Spleen (tissue), 11 donors: ENCODE measurements around the gene HOMER1. TPM values are rescaled to one million over a fixed set of nuclear protein-coding genes. Genes with fewer than 3 reads are reported as not detected.

Experiments used
- DNase-seq: peaks from one replicate; pipeline ENCODE4 v3.0.0-alpha.2; 2020
- H3K27ac ChIP-seq, 8 donors: fragments of 200-600 bp; sonication (generic) in 7 of 8; 1 replicate in 4 of 8; 2 replicates in 4 of 8; pipeline versions ENCODE4 v1.5.0 to v1.8.0; 2016 to 2021; ENCODE audit warnings: inconsistent platforms in 4 of 8, mild to moderate bottlenecking in 4 of 8, moderate library complexity in 1 of 8
- H3K27me3 ChIP-seq, 7 donors: fragments of 200-600 bp; sonication (generic) in 6 of 7; replicated peaks in 1 of 7; 1 replicate in 4 of 7; 2 replicates in 3 of 7; pipeline versions ENCODE4 v1.5.0 to v1.8.0; 2016 to 2021; ENCODE audit warnings: inconsistent platforms in 3 of 7, mild to moderate bottlenecking in 1 of 7
- H3K36me3 ChIP-seq, 6 donors: fragments of 200-600 bp; sonication (generic) in 5 of 6; 1 replicate in 4 of 6; 2 replicates in 2 of 6; pipeline versions ENCODE4 v1.5.0 to v1.8.0; 2016 to 2021; ENCODE audit warnings: inconsistent platforms in 2 of 6
- H3K4me1 ChIP-seq, 6 donors: fragments of 200-600 bp; sonication (generic) in 5 of 6; 1 replicate in 3 of 6; 2 replicates in 3 of 6; pipeline versions ENCODE4 v1.5.0 to v1.8.0; 2016 to 2021; ENCODE audit warnings: inconsistent platforms in 3 of 6
- H3K4me3 ChIP-seq, 8 donors: fragments of 200-600 bp; sonication (generic) in 7 of 8; 1 replicate in 4 of 8; 2 replicates in 4 of 8; pipeline versions ENCODE4 v1.5.0 to v1.8.0; 2016 to 2021; ENCODE audit warnings: inconsistent platforms in 4 of 8, mild to moderate bottlenecking in 4 of 8, moderate library complexity in 2 of 8
- H3K9me3 ChIP-seq, 8 donors: fragments of 200-600 bp; sonication (generic) in 7 of 8; 1 replicate in 4 of 8; 2 replicates in 4 of 8; pipeline versions ENCODE4 v1.5.0 to v1.8.0; 2016 to 2021; ENCODE audit warnings: inconsistent platforms in 4 of 8
- CTCF ChIP-seq, 11 experiments: fragments of 200-600 bp in 7 of 11; fragments of 450-650 bp in 4 of 11; sonication (generic) in 4 of 11; IDR thresholded peaks in 8 of 11; conservative IDR thresholded peaks in 3 of 11; 1 replicate in 7 of 11; 2 replicates in 4 of 11; pipeline versions ENCODE4 v1.4.0 to v1.8.0; 2016 to 2021; ENCODE audit warnings: antibody characterized with exemption in 11 of 11, inconsistent platforms in 4 of 11, mild to moderate bottlenecking in 1 of 11
- POLR2A ChIP-seq, 3 donors: fragments of 450-650 bp; IDR thresholded peaks; one replicate each; pipeline ENCODE4 v1.5.1; 2017; ENCODE audit warnings: antibody characterized with exemption in 3 of 3, mild to moderate bottlenecking in 1 of 3
- POLR2AphosphoS5 ChIP-seq, 3 donors: sonication (generic); formaldehyde crosslinking; IDR thresholded peaks; one replicate each; pipeline ENCODE4 v1.5.1; 2017; ENCODE audit warnings: antibody characterized with exemption in 3 of 3
- WGBS, 5 donors: extraction: QIAGEN DNeasy Blood & Tissue Kit in 3 of 5; methylation state at CpG; one replicate each; pipeline versions ENCODE4 v1.1.5 to v1.1.7; 2013 to 2018; 5-methylcytosine and 5-hydroxymethylcytosine counted together
- intact Hi-C: fragments of 100-400 bp; cut with DNase I; formaldehyde crosslinking; loops from one replicate; pipeline ENCODE4 v1.15.0; 2023; ENCODE audit warnings: low total_unique reads
- polyA plus RNA-seq, 3 donors: library from polyadenylated mRNA; stranded (reverse); fragments of 200-250 nt; gene quantifications; one replicate each; pipeline ENCODE4 v1.2.1, GENCODE V29; 2013
- total RNA-seq, 7 donors: library from RNA; depleted of rRNA in 3 of 7; stranded (reverse); fragments of >200 nt in 3 of 7; fragmentation: NEBNext Ultra II Directional in 4 of 7; extraction: Animal tissue kit (Norgen Biotek cat#: 25700) in 4 of 7; gene quantifications; one replicate each; pipeline versions ENCODE4 v1.1.0 to v1.2.1, GENCODE V29; 2016 to 2021
- donor health status: healthy with polysubstance abuse.
- donor health status: DM: no; HTN: no; CAD: no; lungs with moderate emphysema.
- donor health status: DM: no; HTN: no; CAD: no.
- donor health status: Bipolar disorder and iron deficiency.
- donor health status: healthy.
- donor health status: DM: no; HTN: no; CAD: no.
- donor health status: DM: yes; HTN: yes; CAD: no.

The HOMER1 gene
- total and polyA plus RNA-seq, 10 donors, result 0.39 to 5.2 (median 2.4) TPM

GRCh38 chr5:79499640-79500273 is 14.2 kb downstream of the HOMER1 start:
- Histone ChIP-seq H3K4me3 (no peak overlapping the region), H3K4me1 (no peaks in the 10 kb centered on the region), H3K36me3 (no peaks in the 10 kb centered on the region), H3K27me3 (no peaks in the 10 kb centered on the region), H3K27ac (no peak overlapping the region), H3K9me3 (no peaks in the 10 kb centered on the region)
- DNase-seq, result no peak
- TF ChIP-seq CTCF (IDR thresholded peaks at IDR 0.05 in 8 of 11, conservative IDR thresholded peaks at IDR 0.05 in 3 of 11) (no peak), POLR2A (IDR thresholded peaks at IDR 0.05) (no peak), POLR2AphosphoS5 (IDR thresholded peaks at IDR 0.05) (no peak)
- intact Hi-C loops, result no loop called here
- WGBS, 5 donors, result 72 to 82% (median 81%) methylated on average over 4 of the region's 4 CpGs

GRCh38 chr5:79495311-79495710 is 18.6 kb downstream of the HOMER1 start:
- WGBS, 5 donors, result 59 to 81% (median 74%) methylated on average over 2 of the region's 2 CpGs
- Histone ChIP-seq H3K4me3 (no peak overlapping the region), H3K27ac (no peak overlapping the region), H3K4me1 (no peaks in the 10 kb centered on the region), H3K36me3 (no peaks in the 10 kb centered on the region), H3K27me3 (no peaks in the 10 kb centered on the region), H3K9me3 (no peaks in the 10 kb centered on the region)
- no peak for DNase-seq
- TF ChIP-seq POLR2A (IDR thresholded peaks at IDR 0.05) (no peak), POLR2AphosphoS5 (IDR thresholded peaks at IDR 0.05) (no peak), CTCF (IDR thresholded peaks at IDR 0.05 in 8 of 11, conservative IDR thresholded peaks at IDR 0.05 in 3 of 11) (no peak)
- intact Hi-C loops, result no loop called here

GRCh38 chr5:79493596-79494345 is 20.2 kb downstream of the HOMER1 start:
- 85 to 98% (median 94%) methylated on average over 3 of the region's 3 CpGs for WGBS, 5 donors
- Histone ChIP-seq H3K36me3 (no peaks in the 10 kb centered on the region), H3K27ac (no peak overlapping the region), H3K4me1 (no peaks in the 10 kb centered on the region), H3K27me3 (no peaks in the 10 kb centered on the region), H3K4me3 (no peak overlapping the region), H3K9me3 (no peaks in the 10 kb centered on the region)
- TF ChIP-seq POLR2AphosphoS5 (IDR thresholded peaks at IDR 0.05) (no peak), POLR2A (IDR thresholded peaks at IDR 0.05) (no peak), CTCF (IDR thresholded peaks at IDR 0.05 in 8 of 11, conservative IDR thresholded peaks at IDR 0.05 in 3 of 11) (no peak)
- DNase-seq, result no peak
- intact Hi-C loops, result no loop called here

GRCh38 chr5:79491690-79492317 is 22.1 kb downstream of the HOMER1 start:
- H3K27ac ChIP-seq, result no peak overlapping the region
- H3K36me3 ChIP-seq, result no peaks in the 10 kb centered on the region
- no peaks in the 10 kb centered on the region for H3K27me3 ChIP-seq
- DNase-seq, result no peak
- H3K4me1 ChIP-seq, result no peaks in the 10 kb centered on the region
- TF ChIP-seq POLR2A (IDR thresholded peaks at IDR 0.05) (no peak), POLR2AphosphoS5 (IDR thresholded peaks at IDR 0.05) (no peak), CTCF (IDR thresholded peaks at IDR 0.05 in 8 of 11, conservative IDR thresholded peaks at IDR 0.05 in 3 of 11) (no peak)
- no peak overlapping the region for H3K4me3 ChIP-seq
- no peaks in the 10 kb centered on the region for H3K9me3 ChIP-seq
- intact Hi-C loops, result no loop called here
